Astrocyte of the spinal cord (primary cell): ENCODE data around the gene LRRK1.

Experiments
- DNase-seq: peaks from one replicate; pipeline ENCODE4 v3.0.0; 2011; ENCODE audit warnings: low read depth, low spot score
- H3K4me3 ChIP-seq: 2 replicates; pipeline ENCODE4 v1.5.1; 2011; ENCODE audit warnings: low read depth, mild to moderate bottlenecking, low read length, moderate library complexity
- in situ Hi-C: cut with HindIII; loops from 2 replicates; pipeline ENCODE4 v1.10.0; 2017; ENCODE audit warnings: low sequenced_read_pairs
- TF ChIP-seq, protein P1 (sequence below): IDR thresholded peaks from 2 replicates; pipeline ENCODE4 v1.5.1; 2012; ENCODE audit warnings: low read depth, mild to moderate bottlenecking, low read length, inconsistent platforms

Gene LRRK1

GRCh38 chr15:101078669-101079323 lies 159.6 kb downstream of the LRRK1 start:
- in situ Hi-C loops, result no loop called here
- DNase-seq, result no peak
- TF ChIP-seq, protein P1, sequence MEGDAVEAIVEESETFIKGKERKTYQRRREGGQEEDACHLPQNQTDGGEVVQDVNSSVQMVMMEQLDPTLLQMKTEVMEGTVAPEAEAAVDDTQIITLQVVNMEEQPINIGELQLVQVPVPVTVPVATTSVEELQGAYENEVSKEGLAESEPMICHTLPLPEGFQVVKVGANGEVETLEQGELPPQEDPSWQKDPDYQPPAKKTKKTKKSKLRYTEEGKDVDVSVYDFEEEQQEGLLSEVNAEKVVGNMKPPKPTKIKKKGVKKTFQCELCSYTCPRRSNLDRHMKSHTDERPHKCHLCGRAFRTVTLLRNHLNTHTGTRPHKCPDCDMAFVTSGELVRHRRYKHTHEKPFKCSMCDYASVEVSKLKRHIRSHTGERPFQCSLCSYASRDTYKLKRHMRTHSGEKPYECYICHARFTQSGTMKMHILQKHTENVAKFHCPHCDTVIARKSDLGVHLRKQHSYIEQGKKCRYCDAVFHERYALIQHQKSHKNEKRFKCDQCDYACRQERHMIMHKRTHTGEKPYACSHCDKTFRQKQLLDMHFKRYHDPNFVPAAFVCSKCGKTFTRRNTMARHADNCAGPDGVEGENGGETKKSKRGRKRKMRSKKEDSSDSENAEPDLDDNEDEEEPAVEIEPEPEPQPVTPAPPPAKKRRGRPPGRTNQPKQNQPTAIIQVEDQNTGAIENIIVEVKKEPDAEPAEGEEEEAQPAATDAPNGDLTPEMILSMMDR, result no peak
- H3K4me3 ChIP-seq, result no peak overlapping the region

- H3K4me3 ChIP-seq, result no peak overlapping the region
- TF ChIP-seq, protein P1, result no peak
- no peak for DNase-seq
- in situ Hi-C loops, result no loop called here
Observed at GRCh38 chr15:101081900-101082299, 162.7 kb downstream of the LRRK1 start.

- TF ChIP-seq, protein P1, result no peak
- in situ Hi-C loops, result no loop called here
Observed at GRCh38 chr15:101083336-101084045, 164.3 kb downstream of the LRRK1 start.

GRCh38 chr15:101084801-101085200 lies 165.6 kb downstream of the LRRK1 start:
- in situ Hi-C loops, result no loop called here
- no peak overlapping the region for H3K4me3 ChIP-seq
- DNase-seq, result no peak
- TF ChIP-seq, protein P1, result no peak

More at GRCh38 chr15:101083336-101084045, 164.3 kb downstream of the LRRK1 start:
- H3K4me3 ChIP-seq, result no peak overlapping the region
- DNase-seq, result no peak

GRCh38 chr15:101085311-101085700 lies 166.1 kb downstream of the LRRK1 start:
- no peak for DNase-seq
- TF ChIP-seq, protein P1, result no peak
- in situ Hi-C loops, result no loop called here
- H3K4me3 ChIP-seq, result no peak overlapping the region

DNA sequence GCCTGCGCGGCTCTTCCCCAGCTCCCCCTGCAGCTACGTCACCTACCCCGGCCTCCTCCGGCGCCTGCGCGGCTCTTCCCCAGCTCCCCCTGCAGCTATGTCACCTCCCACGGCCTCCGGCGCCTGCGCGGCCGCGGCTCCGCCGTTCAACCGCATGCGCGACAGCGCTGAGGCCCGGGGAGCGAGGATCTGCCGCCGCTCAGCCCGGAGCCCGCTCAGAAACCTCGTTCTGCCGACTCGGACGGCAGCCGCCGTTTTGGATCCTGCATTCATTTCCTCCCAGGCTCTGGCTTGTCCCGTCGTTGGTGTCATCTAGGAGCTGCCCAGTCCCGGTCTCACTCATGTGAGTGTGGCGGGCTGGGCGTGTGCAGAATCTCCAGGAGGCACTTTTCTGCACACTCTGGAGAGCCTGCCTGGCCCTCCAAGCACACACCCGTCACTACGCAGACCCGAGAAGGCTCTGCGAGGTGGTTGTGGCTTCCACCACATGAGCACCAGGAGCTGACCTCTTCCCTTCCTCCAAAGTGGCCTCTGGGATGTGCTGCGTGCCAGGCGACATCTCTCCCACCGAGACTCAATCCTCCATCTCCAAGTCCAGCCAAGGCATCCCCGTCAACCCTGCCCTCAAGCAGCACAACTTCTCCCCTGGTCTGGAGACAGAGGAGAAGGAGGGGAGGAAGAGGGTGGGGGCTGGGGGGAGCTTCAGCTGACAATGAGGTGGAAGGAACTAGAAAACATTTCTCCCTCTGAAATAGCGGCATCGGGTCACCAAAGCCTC lies 167.4 kb downstream of the LRRK1 start:
- TF ChIP-seq, protein P1, result no peak
- no peak for DNase-seq
- H3K4me3 ChIP-seq, result no peak overlapping the region
- in situ Hi-C loops, result no loop called here
